Activated CD8-positive, alpha-beta memory T cell treated with anti-CD3 and anti-CD28 coated beads, Interleukin-2, amount 50 U/mL, for 48 hours (primary cell): ENCODE results near the gene NEK11.
"Not testable (repeated sequence)": the region's sequence is repeated elsewhere in the genome, so short reads cannot be mapped to it uniquely, and the experiment has no call there.

Experiments
- DNase-seq: peaks from one replicate; pipeline ENCODE4 v3.0.0-alpha.2; 2020

Gene NEK11

GRCh38 chr3:131317667-131318066 is 291.0 kb downstream of the NEK11 start:
- DNase-seq, result no peak

GRCh38 chr3:131323014-131323413 is 296.3 kb downstream of the NEK11 start:
- DNase-seq, result no peak

GRCh38 chr3:131323792-131324191 is 297.1 kb downstream of the NEK11 start:
- DNase-seq, result no peak

- DNase-seq, result no peak
Measured at GRCh38 chr3:131324923-131325322, 298.2 kb downstream of the NEK11 start.

GRCh38 chr3:131326307-131326706 is 299.6 kb downstream of the NEK11 start:
- DNase-seq, result no peak

- no peak for DNase-seq
Measured at GRCh38 chr3:131328721-131329120, 302.0 kb downstream of the NEK11 start.

GRCh38 chr3:131329774-131330173 is 303.1 kb downstream of the NEK11 start:
- DNase-seq, result no peak

- DNase-seq, result not testable (repeated sequence)
Measured at GRCh38 chr3:131331456-131332085, 304.9 kb downstream of the NEK11 start.

GRCh38 chr3:131338948-131339640 is 312.4 kb downstream of the NEK11 start:
- no peak for DNase-seq

GRCh38 chr3:131341761-131342160 is 315.1 kb downstream of the NEK11 start:
- DNase-seq, result no peak

- no peak for DNase-seq
Measured at GRCh38 chr3:131348911-131349310, 322.2 kb downstream of the NEK11 start.

- DNase-seq, result no peak
Measured at GRCh38 chr3:131349454-131349853, 322.8 kb downstream of the NEK11 start.

- DNase-seq, result no peak
Measured at GRCh38 chr3:131349946-131350347, 323.3 kb downstream of the NEK11 start.

- no peak for DNase-seq
Measured at GRCh38 chr3:131350506-131350905, 323.8 kb downstream of the NEK11 start.

GRCh38 chr3:131353016-131353877 is 326.6 kb downstream of the NEK11 start:
- no peak for DNase-seq

- no peak for DNase-seq
Measured at GRCh38 chr3:131353986-131354385, 327.3 kb downstream of the NEK11 start.

GRCh38 chr3:131356006-131356595 is 329.4 kb downstream of the NEK11 start:
- no peak for DNase-seq

- DNase-seq, result no peak
Measured at GRCh38 chr3:131357275-131357674, 330.6 kb downstream of the NEK11 start.

- no peak for DNase-seq
Measured at GRCh38 chr3:131360191-131360755, 333.6 kb downstream of the NEK11 start.

GRCh38 chr3:131361066-131361463 is 334.4 kb downstream of the NEK11 start:
- DNase-seq, result not testable (repeated sequence)

GRCh38 chr3:131361464-131362421 is 335.1 kb downstream of the NEK11 start:
- peak; percentile 61 for DNase-seq

GRCh38 chr3:131363275-131363674 is 336.6 kb downstream of the NEK11 start:
- no peak for DNase-seq
